Endodermal cell (in vitro differentiated cells): ENCODE measurements around the gene NPBWR2. TPM values are rescaled to one million over a fixed set of nuclear protein-coding genes. Genes with fewer than 3 reads are reported as not detected.

Source experiments
- DNase-seq: peaks from one replicate; pipeline ENCODE4 v3.0.0-alpha.2; 2017
- H3K27ac ChIP-seq: 2 replicates; pipeline ENCODE4 v1.5.1; 2013; ENCODE audit warnings: mild to moderate bottlenecking, low read depth, low read length, moderate library complexity
- H3K27me3 ChIP-seq: 2 replicates; pipeline ENCODE4 v1.6.1; 2013; ENCODE audit warnings: mild to moderate bottlenecking, low read length, moderate library complexity; ENCODE audit not compliant: insufficient read depth, control insufficient read depth, poor library complexity, severe bottlenecking
- H3K36me3 ChIP-seq: 2 replicates; pipeline ENCODE4 v1.7.0; 2013; ENCODE audit warnings: mild to moderate bottlenecking, low read length, moderate library complexity; ENCODE audit not compliant: control insufficient read depth, insufficient read depth
- H3K4me1 ChIP-seq: one replicate; pipeline ENCODE4 v1.7.0; 2013; ENCODE audit warnings: low read length; ENCODE audit not compliant: control insufficient read depth, insufficient read depth
- H3K4me3 ChIP-seq: 2 replicates; pipeline ENCODE4 v1.5.1; 2013; ENCODE audit warnings: mild to moderate bottlenecking, low read length, moderate library complexity
- H3K9ac ChIP-seq: 2 replicates; pipeline ENCODE4 v1.6.1; 2013; ENCODE audit warnings: mild to moderate bottlenecking, low read length, moderate library complexity; ENCODE audit not compliant: poor library complexity, severe bottlenecking; ENCODE audit errors: extremely low read depth
- H3K9me3 ChIP-seq: 2 replicates; pipeline ENCODE4 v1.6.1; 2013; ENCODE audit warnings: mild to moderate bottlenecking, low read length, moderate library complexity; ENCODE audit not compliant: control insufficient read depth
- H3K27ac Mint-ChIP-seq: 2 replicates; pipeline ENCODE4 v1.8.0; 2020; ENCODE audit warnings: mixed read lengths
- H3K27me3 Mint-ChIP-seq: 2 replicates; pipeline ENCODE4 v1.8.0; 2021; ENCODE audit warnings: mild to moderate bottlenecking, mixed read lengths; ENCODE audit not compliant: insufficient read depth
- H3K36me3 Mint-ChIP-seq: 2 replicates; pipeline ENCODE4 v1.8.0; 2020; ENCODE audit warnings: low read depth, mixed read lengths
- H3K4me1 Mint-ChIP-seq: 2 replicates; pipeline ENCODE4 v1.8.0; 2020; ENCODE audit warnings: mixed read lengths
- H3K4me3 Mint-ChIP-seq: 2 replicates; pipeline ENCODE4 v1.8.0; 2020; ENCODE audit warnings: mild to moderate bottlenecking, moderate library complexity, mixed read lengths
- H3K9me3 Mint-ChIP-seq: 2 replicates; pipeline ENCODE4 v1.8.0; 2020; ENCODE audit warnings: mild to moderate bottlenecking, mixed read lengths
- CTCF ChIP-seq: fragments of 200-600 bp; sonication (generic); conservative IDR thresholded peaks from 2 replicates; pipeline ENCODE4 v1.5.0; 2021; ENCODE audit warnings: antibody characterized with exemption, mild to moderate bottlenecking
- WGBS, 2 experiments: methylation state at CpG; one replicate each; pipeline versions ENCODE4 v1.1.5 to v1.1.7; 2013; ENCODE audit warnings: missing lambda C conversion rate in 2 of 2, mixed read lengths in 1 of 2; ENCODE audit not compliant: insufficient coverage in 1 of 2, insufficient read length in 1 of 2; 5-methylcytosine and 5-hydroxymethylcytosine counted together
- total RNA-seq, 2 donors: library from RNA; stranded (reverse); fragmentation: NEBNext Ultra II Directional in 1 of 2; extraction: Animal tissue kit (Norgen Biotek cat#: 25700) in 1 of 2; gene quantifications; 2 replicates in 1 of 2; 3 replicates in 1 of 2; pipeline ENCODE4 v1.2.1, GENCODE V29; 2021

NPBWR2 gene
- total RNA-seq, 2 donors from 2014 or later: not detected

- no peaks in the 10 kb centered on the region for H3K4me1 ChIP-seq
- 92 to 100% methylated on average over 9 to 37 of the region's 37 CpGs for WGBS, 2 experiments
- Mint-ChIP-seq H3K4me3 (no peak overlapping the region), H3K9me3 (no peaks in the 10 kb centered on the region), H3K27ac (no peak overlapping the region), H3K27me3 (no peaks in the 10 kb centered on the region), H3K4me1 (no peaks in the 10 kb centered on the region), H3K36me3 (peaks cover 4% of the 10 kb centered on the region)
- H3K27ac ChIP-seq: no peak overlapping the region
- no peak for DNase-seq
- TF ChIP-seq CTCF: no peak
- no peak overlapping the region for H3K4me3 ChIP-seq
- no peak overlapping the region for H3K9ac ChIP-seq
- no peaks in the 10 kb centered on the region for H3K9me3 ChIP-seq
- H3K36me3 ChIP-seq: no peaks in the 10 kb centered on the region
- no peaks in the 10 kb centered on the region for H3K27me3 ChIP-seq
Observed at GRCh38 chr20:64073476-64074183, 33.7 kb downstream of the NPBWR2 start.

- Histone ChIP-seq H3K27ac (no peak overlapping the region), H3K4me1 (no peaks in the 10 kb centered on the region), H3K9me3 (no peaks in the 10 kb centered on the region), H3K9ac (no peak overlapping the region), H3K36me3 (no peaks in the 10 kb centered on the region), H3K27me3 (no peaks in the 10 kb centered on the region), H3K4me3 (no peak overlapping the region)
- no peak for DNase-seq
- Mint-ChIP-seq H3K4me1 (no peaks in the 10 kb centered on the region), H3K36me3 (peaks cover 4% of the 10 kb centered on the region), H3K27me3 (no peaks in the 10 kb centered on the region), H3K4me3 (no peak overlapping the region), H3K27ac (no peak overlapping the region), H3K9me3 (no peaks in the 10 kb centered on the region)
- 86 to 92% methylated on average over 5 to 14 of the region's 14 CpGs for WGBS, 2 experiments
- TF ChIP-seq CTCF: no peak
Observed at GRCh38 chr20:64072498-64073063, 34.8 kb downstream of the NPBWR2 start.

GRCh38 chr20:64071341-64072332 is 35.7 kb downstream of the NPBWR2 start:
- no peak for TF ChIP-seq CTCF
- H3K9me3 Mint-ChIP-seq: no peaks in the 10 kb centered on the region
- no peaks in the 10 kb centered on the region for H3K9me3 ChIP-seq
- 93 to 95% methylated on average over 15 to 30 of the region's 30 CpGs for WGBS, 2 experiments
- no peaks in the 10 kb centered on the region for H3K4me1 ChIP-seq
- H3K27ac ChIP-seq: no peak overlapping the region
- H3K27me3 ChIP-seq: no peaks in the 10 kb centered on the region
- no peaks in the 10 kb centered on the region for H3K27me3 Mint-ChIP-seq
- no peak overlapping the region for H3K27ac Mint-ChIP-seq
- H3K9ac ChIP-seq: no peak overlapping the region
- DNase-seq: no peak
- no peak overlapping the region for H3K4me3 ChIP-seq
- H3K36me3 ChIP-seq: no peaks in the 10 kb centered on the region
- peaks cover 4% of the 10 kb centered on the region for H3K36me3 Mint-ChIP-seq
- no peak overlapping the region for H3K4me3 Mint-ChIP-seq
- H3K4me1 Mint-ChIP-seq: no peaks in the 10 kb centered on the region
